ENCODE measurements around the gene CAPN9.
"Not testable (repeated sequence)": the region's sequence is repeated elsewhere in the genome, so short reads cannot be mapped to it uniquely, and the experiment has no call there.

The CAPN9 gene

DNA sequence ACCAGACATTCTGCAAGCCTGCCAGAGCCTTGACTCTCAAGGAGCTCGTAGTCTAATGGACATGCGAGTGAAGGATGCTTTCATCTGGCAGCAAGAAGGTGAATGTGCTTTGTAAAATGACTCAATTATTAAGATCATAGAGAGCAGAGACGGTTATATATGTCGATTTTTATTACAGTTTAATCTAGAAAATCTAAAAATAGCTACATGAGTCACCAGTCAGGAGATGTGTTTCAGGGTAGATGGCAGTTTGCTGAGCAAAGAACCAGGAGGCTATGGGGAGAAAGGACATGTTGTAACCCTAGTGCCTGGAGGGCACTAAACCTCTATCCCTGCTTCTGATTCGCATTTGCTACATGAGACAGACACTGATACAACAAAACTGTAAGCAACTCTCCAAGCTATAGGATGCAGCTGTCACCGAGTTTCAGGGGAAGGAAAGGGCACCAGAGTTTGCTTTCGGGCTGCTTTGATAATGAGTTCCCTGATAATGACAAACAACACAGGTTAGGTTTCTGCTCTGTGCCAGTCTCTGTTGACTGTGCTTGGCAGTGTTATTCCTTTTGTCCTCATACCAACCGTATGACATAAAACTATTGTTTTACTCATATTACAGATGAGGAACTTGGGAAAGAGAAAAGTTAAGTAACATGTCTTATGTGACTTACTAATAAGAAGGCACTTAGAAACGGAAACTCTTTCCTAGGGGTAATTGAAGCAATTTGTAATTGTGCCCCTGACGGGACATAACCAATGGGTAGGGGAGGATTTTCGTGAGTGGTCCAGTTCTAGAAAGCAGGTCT, 77.9 kb downstream of the CAPN9 start:
- DNase-seq (ENCODE audit: low read depth): no peak

DNA sequence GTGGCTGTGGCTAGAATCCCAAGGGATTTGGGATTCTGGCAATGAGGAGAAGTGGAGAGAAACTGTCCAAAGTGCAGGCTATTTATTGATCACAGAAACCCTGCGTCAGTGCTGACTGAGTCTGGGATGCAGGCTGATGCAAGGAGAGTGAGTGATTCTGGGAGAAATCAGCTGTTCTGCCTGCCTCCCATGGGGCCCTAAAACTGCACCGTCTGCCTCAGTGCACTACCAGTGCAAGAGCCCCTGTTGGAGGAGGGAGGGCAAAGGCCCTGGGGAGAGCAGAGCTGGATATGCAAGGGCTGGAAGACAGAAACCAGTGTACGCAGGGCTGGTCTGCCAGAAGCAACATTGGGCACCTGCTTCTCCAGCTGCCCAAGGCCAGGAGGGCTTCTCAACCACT, 78.6 kb downstream of the CAPN9 start:
- DNase-seq (ENCODE audit: low read depth): no peak

DNA sequence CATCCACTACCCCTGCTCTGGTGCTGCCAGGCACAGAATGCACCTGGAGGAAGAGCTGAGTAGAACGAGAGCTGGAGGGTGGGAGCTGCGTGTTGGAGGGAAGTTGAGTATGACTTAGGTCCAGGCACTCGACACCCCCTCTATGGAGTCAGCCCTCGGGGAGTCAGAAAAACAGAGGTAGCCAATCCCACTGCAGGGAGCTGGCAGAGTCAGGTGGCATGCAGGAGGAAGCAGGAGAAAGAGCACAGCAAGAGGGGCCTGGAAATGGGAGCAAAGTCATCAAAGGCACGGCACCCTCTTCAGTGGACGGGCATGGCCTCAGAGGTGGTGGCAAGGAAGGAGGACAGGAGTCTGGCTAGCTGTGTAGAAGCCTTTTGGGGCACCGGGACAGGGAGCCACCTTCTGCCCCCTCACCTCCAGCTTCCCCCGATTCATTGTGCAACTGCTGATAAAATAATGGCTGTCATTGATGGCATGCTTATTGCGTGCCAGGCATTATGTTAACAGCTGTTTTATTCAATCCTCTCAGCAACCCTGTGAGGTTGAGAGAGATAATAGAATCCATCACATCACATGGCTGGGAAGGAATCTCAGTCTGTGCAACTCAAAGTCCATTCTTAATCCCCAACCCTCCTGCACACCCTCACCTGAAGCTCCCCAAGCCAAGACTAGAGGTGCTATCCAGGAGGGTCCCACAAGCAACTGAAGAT, 79.1 kb downstream of the CAPN9 start:
- DNase-seq (ENCODE audit: low read depth): no peak

DNA sequence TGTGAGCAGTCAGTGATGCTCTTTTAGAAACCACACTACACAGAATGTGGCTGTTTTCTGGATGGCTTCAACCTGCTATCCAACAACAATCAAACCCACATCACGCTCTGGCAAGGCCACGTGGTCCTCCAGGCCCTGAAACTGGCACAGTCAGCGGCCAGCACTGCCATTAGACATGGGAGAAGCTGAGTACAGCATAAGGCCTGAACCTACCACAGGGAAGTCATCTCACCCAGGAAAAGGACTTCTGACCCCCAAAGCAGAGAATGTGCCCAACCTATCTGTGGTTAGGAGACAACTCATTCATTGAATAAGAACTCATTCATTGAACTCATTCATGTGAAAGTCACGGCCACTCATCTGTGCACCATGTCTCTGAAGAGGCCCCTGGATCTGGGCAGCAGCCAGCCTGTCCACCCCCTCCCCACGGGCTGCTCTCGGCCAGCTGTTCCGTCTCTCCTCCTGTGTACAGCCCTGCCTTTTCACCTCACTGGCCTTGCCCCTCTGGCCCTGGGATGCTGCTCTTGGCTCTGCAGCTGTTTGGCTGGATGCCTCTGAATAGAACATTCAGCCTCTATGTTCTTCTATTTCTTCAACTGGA, 80.0 kb downstream of the CAPN9 start:
- no peak for DNase-seq (ENCODE audit: low read depth)

DNA sequence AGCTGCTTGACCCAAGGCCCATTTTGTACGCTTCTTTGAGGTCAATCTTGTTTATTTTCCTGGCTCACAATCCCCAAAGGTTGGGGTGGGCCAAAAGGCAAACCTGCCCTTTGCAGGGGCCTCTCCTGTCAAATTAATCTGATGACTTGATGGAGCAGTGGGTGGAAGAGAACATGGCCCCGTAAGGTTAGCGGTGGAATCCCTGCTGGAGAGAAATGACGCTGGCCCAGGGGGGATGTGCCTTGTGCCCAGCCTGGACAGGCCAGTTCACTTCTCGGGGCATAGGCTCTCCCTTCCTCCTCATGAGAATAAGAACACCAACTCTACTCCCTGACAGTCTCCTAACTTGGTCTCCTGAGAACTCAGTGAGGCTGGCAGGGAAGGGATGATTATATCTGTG, 80.6 kb downstream of the CAPN9 start:
- DNase-seq (ENCODE audit: low read depth): no peak

DNA sequence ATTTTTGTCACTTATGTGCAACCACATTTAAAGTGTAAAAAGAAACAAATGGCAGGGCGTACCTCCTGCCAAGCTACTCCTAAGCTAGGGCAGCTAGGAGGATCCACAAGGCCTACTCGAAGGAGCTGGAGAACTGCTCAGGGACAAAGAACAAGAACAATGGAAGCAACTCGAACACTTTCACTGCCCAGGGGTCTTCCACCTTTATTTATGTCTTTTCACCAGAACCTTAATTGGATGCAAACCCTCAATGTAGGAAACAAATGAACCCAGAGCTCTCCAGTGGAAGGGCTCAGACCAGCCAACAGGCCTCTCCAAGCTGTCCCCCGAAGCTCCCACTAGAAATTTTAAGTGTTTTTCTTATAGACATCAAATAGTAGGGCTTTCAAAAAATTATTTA, 81.2 kb downstream of the CAPN9 start:
- no peak for DNase-seq (ENCODE audit: low read depth)

DNA sequence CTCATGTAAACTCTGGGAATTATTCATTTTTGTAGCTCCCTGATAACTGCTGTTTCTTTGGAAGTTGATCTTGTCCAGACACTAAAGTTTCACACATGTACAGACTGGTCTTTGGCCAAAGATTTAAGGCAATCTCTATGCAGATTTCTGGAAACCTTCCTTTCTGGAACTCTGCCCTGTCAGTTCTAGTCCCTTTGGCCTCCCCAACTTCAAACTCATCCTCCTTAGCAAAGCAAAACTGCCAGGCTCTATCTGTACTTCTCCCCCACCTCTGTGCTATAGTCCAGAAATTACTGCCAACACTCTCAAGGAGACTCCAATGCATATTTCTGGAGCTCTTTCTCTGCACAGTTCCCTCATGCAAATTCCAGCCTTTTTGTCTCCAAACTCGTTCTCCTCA, 84.6 kb downstream of the CAPN9 start:
- DNase-seq (ENCODE audit: low read depth): no peak

DNA sequence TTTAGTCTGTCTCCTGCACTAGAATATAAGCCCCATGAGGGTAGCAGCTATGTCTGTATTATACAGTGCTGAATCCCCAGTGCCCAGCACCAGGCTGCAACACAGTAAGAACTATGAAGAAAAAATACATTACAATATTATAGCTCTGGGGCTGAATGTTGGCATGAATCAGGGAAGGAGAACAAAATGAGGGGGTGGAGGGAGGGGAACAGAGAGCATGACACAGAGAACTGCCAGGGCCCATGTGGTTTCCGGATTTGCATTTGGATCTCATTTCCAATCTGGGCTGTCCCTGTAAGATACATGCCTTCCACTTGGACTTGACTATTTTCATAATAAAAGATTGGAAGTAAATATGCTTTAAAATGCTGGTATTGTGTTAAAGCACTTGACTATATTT, 85.3 kb downstream of the CAPN9 start:
- DNase-seq (ENCODE audit: low read depth): no peak

DNA sequence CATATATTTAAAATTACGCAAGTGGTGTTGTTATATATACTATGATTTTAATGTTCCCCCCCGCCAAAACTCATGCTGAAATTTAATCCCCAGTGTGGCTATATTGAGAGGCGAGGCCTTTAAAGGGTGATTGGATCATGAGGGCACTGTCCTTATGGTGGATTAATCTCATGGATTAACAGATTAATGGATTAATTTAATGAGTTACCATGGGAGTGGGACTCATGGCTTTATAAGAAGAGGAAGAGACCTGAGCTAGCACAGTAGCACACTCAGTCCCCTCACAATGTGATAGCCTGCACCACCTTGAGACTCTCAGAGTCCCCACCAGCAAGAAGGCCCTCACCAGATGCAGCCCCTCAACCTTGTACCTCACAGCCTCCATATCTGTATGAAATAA, 86.3 kb downstream of the CAPN9 start:
- DNase-seq (ENCODE audit: low read depth): no peak

DNA sequence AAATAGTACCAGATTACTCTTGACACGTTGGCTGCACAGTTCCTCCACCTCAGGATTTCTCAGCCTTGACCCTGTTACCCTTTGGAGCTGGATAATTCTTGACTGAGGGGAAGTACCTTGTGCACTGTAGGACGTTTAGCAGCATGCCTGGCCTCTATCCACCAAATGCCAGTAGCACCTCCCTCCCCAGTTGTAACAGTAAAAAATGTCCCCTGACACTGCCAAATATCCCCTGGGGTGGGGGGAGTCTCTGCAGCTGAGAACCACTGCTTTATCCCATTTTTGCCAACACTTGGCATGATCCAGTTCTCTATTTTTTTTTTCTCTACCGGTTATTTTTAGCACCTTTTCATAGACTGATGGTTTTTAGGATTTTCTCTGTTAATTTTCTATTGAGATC, 87.1 kb downstream of the CAPN9 start:
- DNase-seq (ENCODE audit: low read depth): no peak

DNA sequence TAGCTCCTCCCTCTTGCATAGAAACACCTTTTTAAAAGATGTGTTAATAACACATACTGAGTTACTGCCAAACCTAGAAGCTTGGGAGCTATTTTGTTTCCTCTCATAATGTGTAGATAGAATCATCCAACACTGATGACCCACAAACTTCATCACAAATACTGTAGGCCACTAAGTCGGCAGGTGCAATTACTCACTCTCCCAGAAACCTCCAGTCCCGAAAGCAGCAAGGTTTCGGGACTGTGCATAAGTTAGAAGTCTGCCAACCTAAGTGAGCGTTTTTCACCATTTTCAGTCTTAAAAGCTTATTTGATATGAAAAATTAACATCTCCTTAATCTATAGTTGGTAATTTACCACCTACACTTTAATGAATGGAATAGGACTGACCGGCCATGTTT, 89.2 kb downstream of the CAPN9 start:
- no peak for DNase-seq (ENCODE audit: low read depth)

DNA sequence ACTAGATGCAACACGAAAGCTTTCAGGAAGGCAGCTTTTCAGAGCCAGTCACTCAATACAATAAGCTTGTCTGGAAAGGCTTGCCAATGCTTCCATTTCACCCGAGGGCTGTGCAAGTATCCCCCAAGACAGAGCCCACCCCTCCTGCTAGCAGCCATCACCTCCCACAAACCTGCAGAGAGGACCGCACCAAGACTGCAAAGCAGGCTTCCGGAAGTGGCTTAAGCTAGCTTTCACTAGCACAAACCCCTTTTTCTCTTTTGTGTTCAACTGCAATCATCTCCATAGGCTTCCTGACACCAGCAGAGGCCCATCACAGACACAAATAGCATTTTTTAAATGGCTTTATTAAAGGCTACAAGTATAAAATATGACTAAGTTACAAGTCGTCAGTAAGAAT, 89.6 kb downstream of the CAPN9 start:
- no peak for DNase-seq (ENCODE audit: low read depth)

DNA sequence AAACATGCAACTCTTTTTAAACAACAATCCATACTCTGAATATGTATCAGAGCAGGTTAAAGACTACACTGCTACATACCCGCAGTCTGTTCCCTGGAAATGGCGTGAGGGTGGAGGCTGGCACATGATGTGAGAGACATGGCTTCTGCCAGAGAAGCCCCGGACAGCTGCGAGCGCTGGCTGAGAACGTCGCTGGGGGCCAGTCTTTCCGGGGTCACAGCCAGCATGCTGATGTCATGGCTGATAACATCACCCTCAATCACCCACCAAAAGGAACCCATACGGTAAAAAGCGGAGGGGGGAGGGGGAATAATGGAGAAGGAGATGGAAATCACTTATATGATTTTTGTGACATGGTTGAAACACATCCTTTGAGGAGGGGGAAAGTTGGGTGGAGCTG, 92.0 kb downstream of the CAPN9 start:
- DNase-seq (ENCODE audit: low read depth): no peak

DNA sequence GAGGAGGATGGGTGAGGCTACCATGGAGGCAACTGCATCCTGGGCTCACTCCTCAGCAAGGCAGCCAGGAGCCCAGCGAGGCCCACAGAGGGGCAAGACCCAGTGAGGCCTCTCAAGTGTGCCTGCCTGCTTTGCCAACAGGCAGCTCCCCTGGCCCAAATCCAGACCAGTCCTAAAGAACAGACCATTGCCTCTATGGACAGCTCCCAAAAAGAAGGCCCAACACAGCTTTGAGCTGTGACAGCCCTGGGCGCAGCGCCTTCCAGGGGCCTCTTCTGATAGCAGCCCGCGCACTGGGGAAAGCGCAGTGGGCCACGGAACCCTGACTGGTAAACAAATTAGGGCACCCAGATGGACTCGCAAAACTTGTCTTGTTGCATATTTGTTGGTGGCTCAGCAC, 95.6 kb downstream of the CAPN9 start:
- no peak for DNase-seq (ENCODE audit: low read depth)

DNA sequence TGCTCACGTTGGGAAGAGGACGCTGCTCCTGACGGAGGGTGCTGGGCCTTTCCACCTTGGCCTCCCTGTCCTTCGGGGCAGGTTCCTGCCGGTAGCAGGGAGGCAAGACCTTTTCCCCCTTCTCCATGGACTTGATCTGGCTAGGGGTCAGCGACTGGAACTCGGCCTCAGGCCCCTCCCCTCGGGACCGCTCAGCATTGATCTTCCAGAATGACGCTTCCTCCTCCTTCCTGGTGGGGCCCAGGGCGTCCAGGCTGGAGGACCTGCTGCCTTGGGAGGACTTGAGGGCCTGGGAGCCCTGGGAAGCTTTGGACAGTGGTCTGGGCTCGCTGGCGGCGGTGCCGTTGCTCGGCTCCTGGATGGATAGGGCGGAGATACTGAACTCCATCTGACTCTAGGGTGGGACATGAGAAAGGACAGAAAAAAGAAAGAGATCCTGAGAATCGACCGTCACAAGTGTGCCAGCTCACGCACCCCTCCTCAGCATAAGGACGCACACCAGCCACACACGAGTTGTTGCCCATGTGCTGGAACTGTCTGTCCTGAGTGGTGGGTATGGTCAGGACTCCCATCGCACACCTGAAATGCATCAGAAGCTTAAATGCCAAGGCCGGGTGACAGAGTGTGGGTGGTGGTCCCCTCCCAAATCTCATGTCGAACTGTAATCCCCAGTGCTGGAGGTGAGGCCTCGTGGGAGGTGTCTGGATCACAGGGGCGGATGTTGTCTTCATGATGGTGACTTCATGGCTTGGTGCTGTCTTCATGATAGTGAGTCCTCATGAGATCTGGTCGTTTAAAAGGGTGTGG, 96.5 kb downstream of the CAPN9 start:
- no peak for DNase-seq (ENCODE audit: low read depth)

DNA sequence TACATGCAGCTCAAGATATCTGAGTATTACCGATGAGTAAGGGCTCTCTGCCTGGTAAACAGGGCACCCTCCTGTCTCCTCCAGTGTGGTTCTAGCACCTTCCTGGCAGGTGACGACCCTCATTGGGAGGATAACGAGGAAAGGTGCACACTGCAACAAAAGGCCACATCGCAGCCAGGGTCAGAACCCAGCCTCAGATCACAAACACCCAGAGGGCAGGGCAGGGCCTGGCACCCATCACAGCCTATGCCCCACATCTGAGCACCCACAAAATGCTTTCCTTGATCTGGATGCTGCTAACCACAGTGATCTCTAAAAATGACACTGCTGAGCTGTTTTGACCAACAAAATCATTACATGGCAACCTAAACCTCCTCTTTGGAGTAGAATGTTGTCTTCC, 97.4 kb downstream of the CAPN9 start:
- no peak for DNase-seq (ENCODE audit: low read depth)

DNA sequence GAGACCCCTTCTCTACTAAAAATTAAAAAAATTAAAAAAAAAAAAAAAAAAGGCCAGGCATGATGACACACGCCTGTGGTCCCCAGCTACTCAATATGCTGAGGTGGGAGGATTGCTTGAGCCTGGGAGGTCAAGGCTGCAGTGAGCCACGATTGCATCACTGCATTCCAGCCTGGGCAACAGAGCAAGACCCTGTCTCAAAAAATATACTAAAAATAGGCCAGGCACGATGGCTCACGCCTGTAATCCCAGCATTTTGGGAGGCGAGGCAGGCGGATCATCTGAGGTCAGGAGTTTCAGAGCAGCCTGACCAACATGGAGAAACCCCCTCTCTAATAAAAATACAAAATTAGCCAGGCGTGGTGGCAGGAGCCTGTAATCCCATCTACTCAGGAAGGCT, 98.0 kb downstream of the CAPN9 start:
- DNase-seq (ENCODE audit: low read depth): not testable (repeated sequence)

DNA sequence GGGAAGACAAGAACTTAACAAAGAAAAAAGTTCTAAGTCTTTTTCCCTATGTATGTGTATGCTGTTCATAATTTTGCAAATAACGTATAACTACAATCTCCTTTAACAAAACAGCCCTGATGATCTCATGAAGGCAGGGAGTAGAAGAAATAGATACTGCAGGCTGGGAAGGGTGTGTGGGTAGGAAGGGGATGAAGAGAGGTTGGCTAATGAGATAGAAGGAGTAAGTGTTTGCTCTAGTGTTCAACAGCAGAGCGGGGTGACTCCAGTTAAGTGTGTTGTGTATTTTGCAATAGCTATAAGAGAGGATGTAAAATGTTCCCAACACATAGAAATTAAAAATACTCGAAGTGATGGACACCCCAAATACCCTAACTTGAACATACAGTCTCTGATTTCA, 101.0 kb downstream of the CAPN9 start:
- no peak for DNase-seq (ENCODE audit: low read depth)

DNA sequence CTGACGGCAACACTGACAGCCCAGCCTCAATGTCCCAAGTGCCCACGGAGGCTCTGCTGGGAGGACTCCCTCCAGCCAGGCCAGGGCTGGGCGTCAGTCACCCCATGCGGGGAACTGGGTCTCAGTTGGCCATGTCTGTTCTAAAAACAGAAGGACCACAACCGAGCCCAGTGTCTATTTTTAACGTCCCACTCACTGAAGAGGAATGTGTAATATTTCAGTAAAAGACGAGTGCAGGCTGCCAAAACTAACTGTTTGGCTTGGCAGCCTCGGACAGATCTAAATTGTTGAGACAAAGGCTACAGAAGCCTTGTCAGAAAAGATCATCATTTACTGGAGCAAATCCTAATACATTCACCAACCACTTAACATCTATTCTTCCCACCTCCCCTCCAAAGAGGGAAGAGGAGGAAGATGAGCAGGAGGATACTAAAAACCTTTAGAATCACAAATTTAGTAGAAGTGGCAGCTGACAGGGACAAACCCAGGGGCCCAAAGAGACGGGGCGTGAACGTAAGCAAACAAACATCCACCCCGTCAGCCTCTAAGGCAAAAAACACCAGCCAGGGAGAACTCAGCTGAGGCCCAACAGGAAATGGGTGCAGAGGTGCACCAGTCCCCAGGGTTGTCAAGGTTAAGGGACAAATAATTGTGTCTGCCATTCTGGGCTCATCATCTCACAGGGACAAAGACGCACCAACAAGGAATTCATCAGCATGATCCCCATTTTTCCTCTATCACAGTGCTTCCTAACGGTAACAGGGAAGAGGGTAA, 102.5 kb downstream of the CAPN9 start:
- no peak for DNase-seq (ENCODE audit: low read depth)

DNA sequence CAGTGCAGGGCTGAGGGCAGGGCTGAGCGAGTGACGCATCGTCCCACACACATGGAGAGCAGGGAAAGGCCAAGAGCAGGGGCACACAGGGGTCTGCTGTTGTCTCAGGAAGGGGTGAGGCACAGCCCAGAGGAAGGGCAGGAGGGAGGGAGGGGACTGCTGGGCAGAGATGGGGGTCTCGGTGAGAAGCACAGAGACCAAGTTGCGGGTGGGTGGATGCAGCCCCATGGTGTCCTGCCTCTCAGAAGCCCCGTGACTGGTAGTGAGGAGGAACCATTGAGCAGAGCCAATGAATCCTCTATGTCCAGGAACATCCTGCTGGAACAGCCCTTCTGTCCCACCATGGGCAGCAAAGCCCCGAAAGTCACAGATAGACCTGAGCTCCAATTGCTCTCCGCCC, 103.4 kb downstream of the CAPN9 start:
- DNase-seq (ENCODE audit: low read depth): no peak

DNA sequence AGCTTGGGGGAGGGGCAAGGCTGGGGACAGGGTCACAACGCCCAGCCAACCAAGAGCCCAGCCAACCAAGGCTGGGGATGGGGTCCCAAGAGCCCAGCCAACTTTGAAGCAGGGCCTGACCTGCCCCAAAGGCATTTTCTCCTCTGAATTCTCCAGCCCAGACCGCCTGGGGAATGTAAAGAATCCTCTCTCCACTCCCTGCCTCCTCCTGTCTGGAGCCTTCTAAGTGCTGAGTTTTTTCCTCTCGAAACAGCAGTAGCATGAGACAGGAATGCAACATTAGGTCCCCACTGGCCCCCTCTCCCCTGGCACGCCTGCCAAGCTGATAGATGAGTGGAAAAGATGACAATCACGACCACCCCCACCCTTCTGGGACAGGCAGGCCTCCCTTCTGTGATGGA, 104.1 kb downstream of the CAPN9 start:
- DNase-seq (ENCODE audit: low read depth): no peak

All from activated T-cell treated with anti-CD3 and anti-CD28 coated beads for 48 hours (primary cell).